ENCODE results near the gene SMS. TPM values are rescaled to one million over a fixed set of nuclear protein-coding genes. Genes with fewer than 3 reads are reported as not detected.

SMS gene
- polyA plus RNA-seq, 1 experiment: 175 TPM

DNA sequence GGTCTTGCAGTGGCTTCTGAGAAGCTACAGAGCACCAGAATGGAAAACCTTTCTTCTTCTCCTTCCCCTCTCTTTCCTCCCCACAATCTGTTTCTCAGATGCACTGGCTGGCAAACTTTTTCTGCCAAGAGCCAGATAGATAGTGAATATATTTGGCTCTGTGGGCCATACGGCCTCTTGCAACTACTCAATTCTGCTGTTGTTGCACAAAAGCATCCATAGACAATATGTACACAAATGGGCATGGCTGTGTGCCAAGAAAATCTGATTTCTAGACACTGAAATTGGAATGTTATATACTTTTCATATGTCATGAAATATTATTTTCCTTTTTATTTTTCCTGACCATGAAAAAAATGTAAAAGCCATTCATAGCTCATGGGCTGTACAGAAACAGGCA lies 94.7 kb downstream of the SMS start:
- no peak overlapping the region for H3K27ac ChIP-seq (ENCODE audit: low read depth, low read length)
- H3K27me3 ChIP-seq (ENCODE audit: control insufficient read depth, insufficient read depth, low read length): no peaks in the 10 kb centered on the region
- H3K4me3 ChIP-seq (ENCODE audit: low read depth, low read length): no peak overlapping the region
- no peaks in the 10 kb centered on the region for H3K9me3 ChIP-seq (ENCODE audit: control insufficient read depth, insufficient read depth, low read length)
- ChIA-PET POLR2A (no interaction called here), CTCF (no interaction called here)
- no peak for DNase-seq (ENCODE audit: low read depth, low spot score)
- TF ChIP-seq, protein P1, sequence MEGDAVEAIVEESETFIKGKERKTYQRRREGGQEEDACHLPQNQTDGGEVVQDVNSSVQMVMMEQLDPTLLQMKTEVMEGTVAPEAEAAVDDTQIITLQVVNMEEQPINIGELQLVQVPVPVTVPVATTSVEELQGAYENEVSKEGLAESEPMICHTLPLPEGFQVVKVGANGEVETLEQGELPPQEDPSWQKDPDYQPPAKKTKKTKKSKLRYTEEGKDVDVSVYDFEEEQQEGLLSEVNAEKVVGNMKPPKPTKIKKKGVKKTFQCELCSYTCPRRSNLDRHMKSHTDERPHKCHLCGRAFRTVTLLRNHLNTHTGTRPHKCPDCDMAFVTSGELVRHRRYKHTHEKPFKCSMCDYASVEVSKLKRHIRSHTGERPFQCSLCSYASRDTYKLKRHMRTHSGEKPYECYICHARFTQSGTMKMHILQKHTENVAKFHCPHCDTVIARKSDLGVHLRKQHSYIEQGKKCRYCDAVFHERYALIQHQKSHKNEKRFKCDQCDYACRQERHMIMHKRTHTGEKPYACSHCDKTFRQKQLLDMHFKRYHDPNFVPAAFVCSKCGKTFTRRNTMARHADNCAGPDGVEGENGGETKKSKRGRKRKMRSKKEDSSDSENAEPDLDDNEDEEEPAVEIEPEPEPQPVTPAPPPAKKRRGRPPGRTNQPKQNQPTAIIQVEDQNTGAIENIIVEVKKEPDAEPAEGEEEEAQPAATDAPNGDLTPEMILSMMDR (IDR thresholded peaks at IDR 0.05; ENCODE audit: low read depth, low read length): no peak

GRCh38 chrX:22037225-22037624 lies 96.7 kb downstream of the SMS start:
- no peak for DNase-seq (ENCODE audit: low read depth, low spot score)
- Histone ChIP-seq H3K4me3 (ENCODE audit: low read depth, low read length) (no peak overlapping the region), H3K9me3 (ENCODE audit: control insufficient read depth, insufficient read depth, low read length) (no peaks in the 10 kb centered on the region), H3K27me3 (ENCODE audit: control insufficient read depth, insufficient read depth, low read length) (no peaks in the 10 kb centered on the region), H3K27ac (ENCODE audit: low read depth, low read length) (no peak overlapping the region)
- ChIA-PET POLR2A (no interaction called here), CTCF (no interaction called here)
- TF ChIP-seq, protein P1 (IDR thresholded peaks at IDR 0.05; ENCODE audit: low read depth, low read length): no peak

- CTCF ChIA-PET: no interaction called here
Observed at GRCh38 chrX:22037911-22038537, 97.5 kb downstream of the SMS start.

DNA sequence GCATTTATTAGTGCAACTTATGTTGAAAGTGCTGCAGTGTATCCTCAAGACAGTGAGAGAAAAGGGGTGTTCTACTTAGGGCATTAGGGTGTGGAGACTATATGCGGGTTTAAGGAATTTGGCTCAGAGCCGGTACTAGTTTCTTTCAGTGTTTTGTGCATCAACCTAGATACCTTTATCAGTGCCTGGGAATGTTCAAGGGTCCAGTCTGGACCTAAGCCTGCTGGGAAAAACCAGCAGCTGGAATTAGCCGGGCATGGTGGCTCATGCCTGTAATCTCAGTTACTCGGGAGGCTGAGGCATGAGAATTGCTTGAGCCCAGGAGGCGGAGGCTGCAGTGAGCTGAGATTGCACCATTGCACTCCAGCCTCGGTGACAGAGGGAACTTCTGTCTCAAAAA lies 99.0 kb downstream of the SMS start:
- H3K27me3 ChIP-seq (ENCODE audit: control insufficient read depth, insufficient read depth, low read length): no peaks in the 10 kb centered on the region
- no peak overlapping the region for H3K4me3 ChIP-seq (ENCODE audit: low read depth, low read length)
- ChIA-PET CTCF (no interaction called here), POLR2A (no interaction called here)
- DNase-seq (ENCODE audit: low read depth, low spot score): no peak
- TF ChIP-seq, protein P1 (IDR thresholded peaks at IDR 0.05; ENCODE audit: low read depth, low read length): no peak
- no peak overlapping the region for H3K27ac ChIP-seq (ENCODE audit: low read depth, low read length)
- H3K9me3 ChIP-seq (ENCODE audit: control insufficient read depth, insufficient read depth, low read length): no peaks in the 10 kb centered on the region

More at GRCh38 chrX:22037911-22038537, 97.5 kb downstream of the SMS start:
- Histone ChIP-seq H3K27ac (ENCODE audit: low read depth, low read length) (no peak overlapping the region), H3K4me3 (ENCODE audit: low read depth, low read length) (no peak overlapping the region), H3K27me3 (ENCODE audit: control insufficient read depth, insufficient read depth, low read length) (no peaks in the 10 kb centered on the region), H3K9me3 (ENCODE audit: control insufficient read depth, insufficient read depth, low read length) (no peaks in the 10 kb centered on the region)
- DNase-seq (ENCODE audit: low read depth, low spot score): no peak
- TF ChIP-seq, protein P1 (IDR thresholded peaks at IDR 0.05; ENCODE audit: low read depth, low read length): no peak
- POLR2A ChIA-PET: no interaction called here

GRCh38 chrX:22040184-22040583 lies 99.7 kb downstream of the SMS start:
- Histone ChIP-seq H3K27me3 (ENCODE audit: control insufficient read depth, insufficient read depth, low read length) (no peaks in the 10 kb centered on the region), H3K4me3 (ENCODE audit: low read depth, low read length) (no peak overlapping the region), H3K27ac (ENCODE audit: low read depth, low read length) (no peak overlapping the region), H3K9me3 (ENCODE audit: control insufficient read depth, insufficient read depth, low read length) (no peaks in the 10 kb centered on the region)
- CTCF ChIA-PET: no interaction called here
- TF ChIP-seq, protein P1 (IDR thresholded peaks at IDR 0.05; ENCODE audit: low read depth, low read length): no peak
- POLR2A ChIA-PET: no interaction called here
- no peak for DNase-seq (ENCODE audit: low read depth, low spot score)

Data from AG04450 (cell line).